Transverse colon (tissue), 4 donors: ENCODE results near the gene PPP6C. TPM values are rescaled to one million over a fixed set of nuclear protein-coding genes. Genes with fewer than 3 reads are reported as not detected.

Experiments used
- DNase-seq: peaks from one replicate; pipeline ENCODE4 v3.0.0-alpha.2; 2019
- H3K27ac ChIP-seq, 4 donors: fragments of 200-600 bp; sonication (generic); 2 replicates each; pipeline ENCODE4 v1.5.1; 2016 to 2018; ENCODE audit warnings: inconsistent platforms in 4 of 4
- H3K27me3 ChIP-seq: fragments of 200-600 bp; sonication (generic); 2 replicates; pipeline ENCODE4 v1.5.1; 2017; ENCODE audit warnings: inconsistent platforms
- H3K36me3 ChIP-seq, 4 donors: fragments of 200-600 bp; sonication (generic); 2 replicates each; pipeline ENCODE4 v1.5.1; 2017 to 2019; ENCODE audit warnings: inconsistent platforms in 4 of 4
- H3K4me1 ChIP-seq, 4 donors: fragments of 200-600 bp; sonication (generic); 2 replicates each; pipeline ENCODE4 v1.5.1; 2017 to 2020; ENCODE audit warnings: inconsistent platforms in 4 of 4
- H3K4me3 ChIP-seq, 4 donors: fragments of 200-600 bp; sonication (generic); 1 replicate in 1 of 4; 2 replicates in 3 of 4; pipeline versions ENCODE4 v1.5.1 to v1.6.1; 2017 to 2019; ENCODE audit warnings: inconsistent platforms in 4 of 4
- H3K9me3 ChIP-seq, 2 donors: fragments of 200-600 bp; sonication (generic); 2 replicates each; pipeline ENCODE4 v1.5.1; 2017 to 2019; ENCODE audit warnings: inconsistent platforms in 2 of 2
- CTCF ChIP-seq, 5 experiments: fragments of 200-600 bp in 3 of 5; fragments of 450-650 bp in 2 of 5; sonication (generic) in 3 of 5; IDR thresholded peaks; 1 replicate in 2 of 5; 2 replicates in 3 of 5; pipeline ENCODE4 v1.5.1; 2016 to 2017; ENCODE audit warnings: antibody characterized with exemption in 5 of 5, inconsistent platforms in 3 of 5, mild to moderate bottlenecking in 2 of 5, moderate library complexity in 1 of 5
- EP300 ChIP-seq: sonication (generic); formaldehyde crosslinking; IDR thresholded peaks from one replicate; pipeline ENCODE4 v1.6.1; 2017; ENCODE audit warnings: antibody characterized with exemption, low read depth
- POLR2A ChIP-seq: fragments of 450-650 bp; IDR thresholded peaks from one replicate; pipeline ENCODE4 v1.6.1; 2016; ENCODE audit warnings: antibody characterized with exemption, mild to moderate bottlenecking, moderate library complexity
- POLR2AphosphoS5 ChIP-seq, 3 donors: sonication (generic); formaldehyde crosslinking; IDR thresholded peaks; one replicate each; pipeline ENCODE4 v1.6.1; 2016; ENCODE audit warnings: antibody characterized with exemption in 3 of 3
- WGBS, 2 donors: methylation state at CpG; one replicate each; pipeline ENCODE4 v1.1.5; 2018; ENCODE audit warnings: low coverage in 1 of 2; 5-methylcytosine and 5-hydroxymethylcytosine counted together
- in situ Hi-C, 4 donors: fragments of 200-750 bp; cut with MboI; loops; one replicate each; pipeline versions ENCODE4 v1.15.0 to v1.15.1; 2017; ENCODE audit warnings: low sequenced_read_pairs in 3 of 4, low pct_ligation_motif_present in 1 of 4, low pct_unique_long_range_greater_than_20kb in 1 of 4
- intact Hi-C: fragments of 100-400 bp; cut with DNase I; formaldehyde crosslinking; loops from one replicate; pipeline ENCODE4 v1.15.1; 2023; ENCODE audit warnings: low total_unique reads
- total RNA-seq, 4 donors: library from RNA; depleted of rRNA; stranded (reverse); fragments of >200 nt; gene quantifications; one replicate each; pipeline ENCODE4 v1.1.0, GENCODE V29; 2016

Gene PPP6C
- total RNA-seq, 4 donors from 2014 or later, result 15.1 to 34.7 (median 29.9) TPM

- no peak overlapping the region for H3K4me3 ChIP-seq
- in situ Hi-C loops (no loop called here), intact Hi-C loops (no loop called here)
- H3K27me3 ChIP-seq, result no peaks in the 10 kb centered on the region
- 46 to 66% methylated on average over 2 to 3 of the region's 3 CpGs for WGBS, 2 donors
- peaks cover 16 to 22% (median 19%) of the 10 kb centered on the region in 4 donors for H3K4me1 ChIP-seq
- peak overlapping the region; percentile 18 to 56 (median 48) for H3K27ac ChIP-seq
- TF ChIP-seq CTCF (IDR thresholded peaks at IDR 0.05), result no peak
- no peak for TF ChIP-seq EP300
- no peak for TF ChIP-seq POLR2A
- TF ChIP-seq POLR2AphosphoS5 (IDR thresholded peaks at IDR 0.05), result no peak
- DNase-seq, result no peak
- H3K36me3 ChIP-seq, result peaks cover 0 to 8% (median 0%) of the 10 kb centered on the region in 4 donors
- H3K9me3 ChIP-seq, result no peaks in the 10 kb centered on the region
Measured at GRCh38 chr9:125161284-125161918, 28.2 kb downstream of the PPP6C start.

- in situ Hi-C loops, result no loop called here
- intact Hi-C loops, result no loop called here
- no peak for TF ChIP-seq CTCF (IDR thresholded peaks at IDR 0.05)
- TF ChIP-seq POLR2A, result no peak
- no peak for TF ChIP-seq EP300
- TF ChIP-seq POLR2AphosphoS5 (IDR thresholded peaks at IDR 0.05), result no peak
- Histone ChIP-seq H3K4me1 (peaks cover 16 to 22% (median 19%) of the 10 kb centered on the region in 4 donors), H3K27me3 (no peaks in the 10 kb centered on the region), H3K4me3 (no peak overlapping the region), H3K36me3 (peaks cover 0 to 8% (median 0%) of the 10 kb centered on the region in 4 donors), H3K9me3 (no peaks in the 10 kb centered on the region), H3K27ac (peak overlapping the region; percentile 18 to 56 (median 48))
- no peak for DNase-seq
Measured at GRCh38 chr9:125160750-125161149, 28.9 kb downstream of the PPP6C start.

- H3K4me1 ChIP-seq, result peaks cover 16 to 20% (median 17%) of the 10 kb centered on the region in 4 donors
- H3K9me3 ChIP-seq, result no peaks in the 10 kb centered on the region
- no peak for DNase-seq
- H3K27me3 ChIP-seq, result no peaks in the 10 kb centered on the region
- peaks cover 0 to 26% (median 10%) of the 10 kb centered on the region in 4 donors for H3K36me3 ChIP-seq
- intact Hi-C loops, result no loop called here
- no peak overlapping the region for H3K4me3 ChIP-seq
- no peak overlapping the region for H3K27ac ChIP-seq
- in situ Hi-C loops, result no loop called here
- TF ChIP-seq POLR2AphosphoS5 (IDR thresholded peaks at IDR 0.05) (no peak), POLR2A (no peak), CTCF (IDR thresholded peaks at IDR 0.05) (no peak), EP300 (no peak)
- WGBS, 2 donors, result 96 to 100% methylated on average over 2 of the region's 2 CpGs
Measured at GRCh38 chr9:125156551-125156950, 33.1 kb downstream of the PPP6C start.

GRCh38 chr9:125153712-125154367, 35.8 kb downstream of the PPP6C start:
- TF ChIP-seq EP300 (no peak), POLR2A (no peak), POLR2AphosphoS5 (IDR thresholded peaks at IDR 0.05) (no peak), CTCF (IDR thresholded peaks at IDR 0.05) (no peak)
- in situ Hi-C loops (no loop called here), intact Hi-C loops (no loop called here)
- Histone ChIP-seq H3K27me3 (no peaks in the 10 kb centered on the region), H3K4me3 (no peak overlapping the region), H3K4me1 (no peaks in the 10 kb centered on the region), H3K36me3 (peaks cover 0 to 50% (median 15%) of the 10 kb centered on the region in 4 donors), H3K9me3 (no peaks in the 10 kb centered on the region), H3K27ac (no peak overlapping the region)
- DNase-seq, result no peak
- 81 to 84% methylated on average over 4 of the region's 4 CpGs for WGBS, 2 donors
